Mesendoderm (in vitro differentiated cells): ENCODE measurements around the gene LYRM7.

Experiments used
- DNase-seq: peaks from one replicate; pipeline ENCODE4 v3.0.0; 2013
- H2AK5ac ChIP-seq: 2 replicates; pipeline ENCODE4 v1.6.1; 2013; ENCODE audit warnings: low read length, inconsistent platforms
- H2BK120ac ChIP-seq: 2 replicates; pipeline ENCODE4 v1.6.1; 2013; ENCODE audit warnings: low read depth, mild to moderate bottlenecking, low read length, moderate library complexity, mixed read lengths
- H2BK15ac ChIP-seq: replicated peaks from 2 replicates; pipeline ENCODE4 v1.6.1; 2013; ENCODE audit warnings: low read depth, mild to moderate bottlenecking, moderate library complexity
- H2BK5ac ChIP-seq: 2 replicates; pipeline ENCODE4 v1.6.1; 2013; ENCODE audit warnings: low read length, inconsistent platforms
- H3K18ac ChIP-seq: 2 replicates; pipeline ENCODE4 v1.6.1; 2013; ENCODE audit warnings: mild to moderate bottlenecking, low read length, mixed read lengths
- H3K23ac ChIP-seq: one replicate; pipeline ENCODE4 v1.6.1; 2013; ENCODE audit warnings: low read length
- H3K27ac ChIP-seq: 2 replicates; pipeline ENCODE4 v1.5.1; 2013; ENCODE audit warnings: low read depth, mild to moderate bottlenecking, inconsistent platforms, low read length, moderate library complexity
- H3K27me3 ChIP-seq: 2 replicates; pipeline ENCODE4 v1.6.1; 2013; ENCODE audit warnings: low read length, control low read depth, mild to moderate bottlenecking, inconsistent platforms; ENCODE audit not compliant: insufficient read depth, poor library complexity
- H3K36me3 ChIP-seq: 2 replicates; pipeline ENCODE4 v1.6.1; 2013; ENCODE audit warnings: low read length, inconsistent platforms; ENCODE audit not compliant: control insufficient read depth, insufficient read depth
- H3K4ac ChIP-seq: one replicate; pipeline ENCODE4 v1.6.1; 2013; ENCODE audit warnings: low read depth, mild to moderate bottlenecking, low read length, moderate library complexity
- H3K4me1 ChIP-seq: 2 replicates; pipeline ENCODE4 v1.6.1; 2013; ENCODE audit warnings: low read depth, low read length, inconsistent platforms; ENCODE audit not compliant: control insufficient read depth
- H3K4me2 ChIP-seq: 2 replicates; pipeline ENCODE4 v1.6.1; 2013; ENCODE audit warnings: low read length
- H3K4me3 ChIP-seq: 2 replicates; pipeline ENCODE4 v1.5.1; 2013; ENCODE audit warnings: mild to moderate bottlenecking, low read length
- H3K56ac ChIP-seq: one replicate; pipeline ENCODE4 v1.6.1; 2013; ENCODE audit warnings: low read length
- H3K79me1 ChIP-seq: 2 replicates; pipeline ENCODE4 v1.6.1; 2013; ENCODE audit warnings: low read length, inconsistent platforms
- H3K79me2 ChIP-seq: 2 replicates; pipeline ENCODE4 v1.6.1; 2013; ENCODE audit warnings: mild to moderate bottlenecking, low read length; ENCODE audit not compliant: control insufficient read depth, insufficient read depth
- H3K9ac ChIP-seq: 2 replicates; pipeline ENCODE4 v1.6.1; 2013; ENCODE audit warnings: low read length, inconsistent platforms
- H4K5ac ChIP-seq: one replicate; pipeline ENCODE4 v1.6.1; 2013; ENCODE audit warnings: low read length
- H4K8ac ChIP-seq: one replicate; pipeline ENCODE4 v1.6.1; 2013; ENCODE audit warnings: low read depth, mild to moderate bottlenecking, control low read depth, low read length, moderate library complexity
- WGBS: extraction: QIAGEN DNeasy Blood & Tissue Kit; methylation state at CpG from one replicate; pipeline ENCODE4 v1.1.7; 2013; ENCODE audit warnings: low lambda C conversion rate, missing lambda C conversion rate; ENCODE audit not compliant: insufficient coverage; ENCODE audit errors: extremely low coverage; 5-methylcytosine and 5-hydroxymethylcytosine counted together

The LYRM7 gene

GRCh38 chr5:131218392-131218791 is 47.6 kb downstream of the LYRM7 start:
- Histone ChIP-seq H2BK120ac (no peak overlapping the region), H3K27me3 (no peaks in the 10 kb centered on the region), H3K79me2 (no peaks in the 10 kb centered on the region), H3K79me1 (no peaks in the 10 kb centered on the region), H2BK15ac (no peak overlapping the region), H2BK5ac (no peak overlapping the region), H3K36me3 (no peaks in the 10 kb centered on the region), H3K4me1 (no peaks in the 10 kb centered on the region), H2AK5ac (no peak overlapping the region), H3K4me2 (no peak overlapping the region), H3K23ac (no peak overlapping the region), H4K8ac (no peak overlapping the region), H3K4me3 (no peak overlapping the region), H3K18ac (no peak overlapping the region), H4K5ac (no peak overlapping the region), H3K56ac (no peak overlapping the region), H3K9ac (no peak overlapping the region), H3K4ac (no peak overlapping the region), H3K27ac (no peak overlapping the region)
- no peak for DNase-seq
- WGBS: no CpG with 5 or more reads among the region's 4 CpGs

- Histone ChIP-seq H3K23ac (no peak overlapping the region), H3K27ac (no peak overlapping the region), H3K4me1 (no peaks in the 10 kb centered on the region), H3K4ac (no peak overlapping the region), H3K9ac (no peak overlapping the region), H3K4me2 (no peak overlapping the region), H3K18ac (no peak overlapping the region), H4K8ac (no peak overlapping the region), H3K4me3 (no peak overlapping the region), H2BK15ac (no peak overlapping the region), H2AK5ac (no peak overlapping the region), H3K27me3 (no peaks in the 10 kb centered on the region), H4K5ac (no peak overlapping the region), H2BK120ac (no peak overlapping the region), H2BK5ac (no peak overlapping the region), H3K36me3 (no peaks in the 10 kb centered on the region), H3K79me1 (no peaks in the 10 kb centered on the region), H3K56ac (no peak overlapping the region), H3K79me2 (no peaks in the 10 kb centered on the region)
- DNase-seq: no peak
- WGBS: no CpG with 5 or more reads among the region's 7 CpGs
Measured at GRCh38 chr5:131220566-131220965, 49.8 kb downstream of the LYRM7 start.

DNA sequence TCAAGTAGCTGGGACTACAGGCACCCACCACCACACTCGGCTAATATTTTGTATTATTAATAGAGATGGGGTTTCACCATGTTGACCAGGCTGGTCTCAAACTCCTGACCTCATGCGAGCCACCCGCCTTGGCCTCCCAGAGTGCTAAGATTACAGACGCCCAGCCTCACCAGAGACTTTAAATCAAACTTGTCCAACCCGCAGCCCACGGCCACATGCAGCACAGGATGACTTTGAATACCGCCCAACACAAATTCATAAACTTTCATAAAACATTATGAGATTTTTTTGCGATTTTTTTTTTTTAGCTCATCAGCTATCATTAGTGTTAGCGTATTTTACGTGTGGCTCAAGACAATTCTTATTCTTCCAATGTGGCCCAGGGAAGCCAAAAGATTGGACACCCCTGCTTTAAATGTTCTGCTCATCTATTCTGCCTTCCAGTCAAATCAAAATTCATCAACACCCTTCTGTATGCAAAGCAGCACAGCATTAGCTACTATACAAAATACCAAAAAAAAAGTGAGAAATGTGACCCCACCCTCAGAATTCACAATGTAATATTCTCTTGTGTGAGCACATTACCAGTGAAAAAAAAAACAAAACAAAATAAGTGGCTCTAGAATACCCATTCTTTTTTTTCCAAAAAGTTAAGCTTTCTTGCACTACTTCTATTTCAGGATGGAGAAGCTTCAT is 50.4 kb downstream of the LYRM7 start:
- H3K9ac ChIP-seq: no peak overlapping the region

DNA sequence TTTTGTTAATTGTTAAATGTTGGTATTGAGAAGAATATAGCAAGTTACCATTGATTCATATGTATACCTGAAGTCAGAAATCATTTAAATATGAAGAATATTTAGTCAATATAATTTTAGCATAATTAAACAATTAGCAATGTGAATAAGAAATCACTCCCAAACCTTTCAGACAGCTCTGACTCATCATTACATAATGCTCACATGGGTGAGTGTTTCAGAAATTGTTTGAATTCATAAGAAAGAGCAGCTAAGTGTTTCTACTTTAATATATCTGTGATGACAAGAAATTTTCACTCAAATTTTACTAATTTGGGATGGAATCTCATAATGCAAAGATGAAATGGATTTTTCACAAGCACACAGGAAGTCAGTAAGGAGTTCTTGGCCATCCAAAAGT is 51.1 kb downstream of the LYRM7 start:
- no peak overlapping the region for H3K56ac ChIP-seq
- H3K9ac ChIP-seq: no peak overlapping the region
- no peaks in the 10 kb centered on the region for H3K79me1 ChIP-seq
- no peak overlapping the region for H2AK5ac ChIP-seq
- H3K4me1 ChIP-seq: no peaks in the 10 kb centered on the region
- DNase-seq: no peak
- no peak overlapping the region for H4K5ac ChIP-seq
- no peak overlapping the region for H3K23ac ChIP-seq
- H3K4me3 ChIP-seq: no peak overlapping the region
- no peak overlapping the region for H3K4ac ChIP-seq
- no peak overlapping the region for H4K8ac ChIP-seq
- no peaks in the 10 kb centered on the region for H3K27me3 ChIP-seq
- H3K27ac ChIP-seq: no peak overlapping the region
- no peak overlapping the region for H2BK120ac ChIP-seq
- H2BK15ac ChIP-seq: no peak overlapping the region
- no peaks in the 10 kb centered on the region for H3K79me2 ChIP-seq
- no peak overlapping the region for H3K4me2 ChIP-seq
- no peak overlapping the region for H3K18ac ChIP-seq
- H3K36me3 ChIP-seq: no peaks in the 10 kb centered on the region
- no peak overlapping the region for H2BK5ac ChIP-seq

More for the DNA sequence above, 50.4 kb downstream of the LYRM7 start:
- Histone ChIP-seq H2BK5ac (no peak overlapping the region), H3K27me3 (no peaks in the 10 kb centered on the region), H3K4ac (no peak overlapping the region), H2BK120ac (no peak overlapping the region), H2BK15ac (no peak overlapping the region), H3K27ac (no peak overlapping the region), H4K5ac (no peak overlapping the region), H3K4me3 (no peak overlapping the region), H2AK5ac (no peak overlapping the region), H3K56ac (no peak overlapping the region), H3K23ac (no peak overlapping the region), H3K36me3 (no peaks in the 10 kb centered on the region), H3K4me2 (no peak overlapping the region), H3K79me2 (no peaks in the 10 kb centered on the region), H3K18ac (no peak overlapping the region), H3K79me1 (no peaks in the 10 kb centered on the region), H3K4me1 (no peaks in the 10 kb centered on the region), H4K8ac (no peak overlapping the region)
- DNase-seq: no peak
- WGBS: no CpG with 5 or more reads among the region's 10 CpGs

- Histone ChIP-seq H2AK5ac (no peak overlapping the region), H3K4me3 (no peak overlapping the region), H3K4me2 (no peak overlapping the region), H4K8ac (no peak overlapping the region), H3K4ac (no peak overlapping the region), H3K23ac (no peak overlapping the region), H3K79me2 (no peaks in the 10 kb centered on the region), H3K18ac (no peak overlapping the region), H3K9ac (no peak overlapping the region), H2BK15ac (no peak overlapping the region), H3K56ac (no peak overlapping the region), H3K4me1 (no peaks in the 10 kb centered on the region), H2BK5ac (no peak overlapping the region), H4K5ac (no peak overlapping the region), H3K27ac (no peak overlapping the region), H3K27me3 (no peaks in the 10 kb centered on the region), H2BK120ac (no peak overlapping the region), H3K36me3 (no peaks in the 10 kb centered on the region), H3K79me1 (no peaks in the 10 kb centered on the region)
- no peak for DNase-seq
Measured at GRCh38 chr5:131222731-131223130, 52.0 kb downstream of the LYRM7 start.

DNA sequence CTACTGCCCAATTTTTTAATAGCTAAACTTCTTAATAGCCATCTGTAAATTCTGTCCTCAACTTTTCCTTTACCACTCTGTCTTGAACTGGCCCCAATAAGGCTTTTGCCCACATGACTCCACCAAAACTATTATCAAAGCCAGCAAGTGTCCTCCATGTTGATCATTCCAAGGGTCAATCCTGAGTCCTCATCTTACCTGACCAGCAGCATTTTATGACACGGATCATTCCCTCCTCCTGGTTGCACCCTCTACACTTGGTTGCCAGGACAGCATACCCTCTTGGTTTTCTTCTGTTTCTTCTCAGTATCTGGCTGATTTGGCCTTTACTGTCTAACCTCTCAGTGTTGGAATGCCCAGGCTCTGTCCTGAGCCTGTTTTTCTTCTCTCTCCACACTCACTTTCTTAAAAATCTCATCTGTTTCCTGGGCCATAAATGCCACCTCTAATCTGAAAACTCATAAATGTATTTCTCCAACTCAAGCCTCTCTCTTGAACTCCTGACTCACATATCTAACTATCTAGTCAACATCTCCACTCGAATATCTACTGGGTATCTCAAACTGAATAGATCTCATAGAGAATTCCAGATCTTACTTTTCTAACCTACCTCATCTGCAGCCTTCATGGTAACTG is 53.1 kb downstream of the LYRM7 start:
- no peak overlapping the region for H2BK120ac ChIP-seq
- H3K79me1 ChIP-seq: no peaks in the 10 kb centered on the region
- no peak overlapping the region for H3K23ac ChIP-seq
- no peak overlapping the region for H4K5ac ChIP-seq
- no peak overlapping the region for H3K56ac ChIP-seq
- no peaks in the 10 kb centered on the region for H3K36me3 ChIP-seq
- no peaks in the 10 kb centered on the region for H3K4me1 ChIP-seq
- H4K8ac ChIP-seq: no peak overlapping the region
- no peak overlapping the region for H3K4me3 ChIP-seq
- DNase-seq: no peak
- no peak overlapping the region for H3K4me2 ChIP-seq
- H3K27me3 ChIP-seq: no peaks in the 10 kb centered on the region
- H2AK5ac ChIP-seq: no peak overlapping the region
- no CpG with 5 or more reads among the region's 2 CpGs for WGBS
- H3K27ac ChIP-seq: no peak overlapping the region
- H3K79me2 ChIP-seq: no peaks in the 10 kb centered on the region
- no peak overlapping the region for H3K9ac ChIP-seq
- no peak overlapping the region for H2BK5ac ChIP-seq
- no peak overlapping the region for H3K18ac ChIP-seq
- no peak overlapping the region for H2BK15ac ChIP-seq
- H3K4ac ChIP-seq: no peak overlapping the region
